Glutamatergic neuron (in vitro differentiated cells): ENCODE measurements around the gene GRK6. TPM values are rescaled to one million over a fixed set of nuclear protein-coding genes. Genes with fewer than 3 reads are reported as not detected.

Experiments used
- DNase-seq: peaks from one replicate; pipeline ENCODE4 v3.0.0; 2022
- H3K27ac Mint-ChIP-seq: one replicate; pipeline ENCODE4 v1.8.0; 2020; ENCODE audit warnings: mild to moderate bottlenecking, mixed read lengths, inconsistent platforms; ENCODE audit not compliant: unreplicated experiment
- H3K27me3 Mint-ChIP-seq: one replicate; pipeline ENCODE4 v1.8.0; 2020; ENCODE audit warnings: mild to moderate bottlenecking, moderate library complexity, mixed read lengths, inconsistent platforms; ENCODE audit not compliant: unreplicated experiment
- H3K36me3 Mint-ChIP-seq: one replicate; pipeline ENCODE4 v1.8.0; 2020; ENCODE audit warnings: mild to moderate bottlenecking, mixed read lengths, inconsistent platforms; ENCODE audit not compliant: unreplicated experiment
- H3K4me1 Mint-ChIP-seq: one replicate; pipeline ENCODE4 v1.8.0; 2020; ENCODE audit warnings: mild to moderate bottlenecking, low read depth, mixed read lengths, inconsistent platforms; ENCODE audit not compliant: unreplicated experiment
- H3K4me3 Mint-ChIP-seq: one replicate; pipeline ENCODE4 v1.8.0; 2020; ENCODE audit warnings: mild to moderate bottlenecking, mixed read lengths, inconsistent platforms; ENCODE audit not compliant: unreplicated experiment
- H3K9me3 Mint-ChIP-seq: one replicate; pipeline ENCODE4 v1.8.0; 2020; ENCODE audit warnings: mild to moderate bottlenecking, moderate library complexity, mixed read lengths, inconsistent platforms; ENCODE audit not compliant: unreplicated experiment
- CTCF ChIP-seq: fragments of 200-600 bp; sonication (generic); IDR thresholded peaks from one replicate; pipeline ENCODE4 v1.5.0; 2021; ENCODE audit not compliant: partially characterized antibody, unreplicated experiment
- total RNA-seq: library from RNA; stranded (reverse); fragmentation: NEBNext Ultra II Directional; extraction: Animal tissue kit (Norgen Biotek cat#: 25700); gene quantifications from one replicate; pipeline ENCODE4 v1.2.1, GENCODE V29; 2021; ENCODE audit not compliant: unreplicated experiment

Gene GRK6
- total RNA-seq, 1 donor from 2014 or later = 43.9 TPM

- Mint-ChIP-seq H3K4me3 (no peak overlapping the region), H3K36me3 (no peaks in the 10 kb centered on the region), H3K27me3 (peaks cover 39% of the 10 kb centered on the region), H3K27ac (peak overlapping the region; percentile 17), H3K9me3 (peaks cover 37% of the 10 kb centered on the region), H3K4me1 (peaks cover 11% of the 10 kb centered on the region)
- no peak for DNase-seq
- no peak for TF ChIP-seq CTCF
Observed at GRCh38 chr5:177449140-177450061, 22.9 kb downstream of the GRK6 start.

- peaks cover 28% of the 10 kb centered on the region for H3K9me3 Mint-ChIP-seq
- no peak for TF ChIP-seq CTCF
- no peaks in the 10 kb centered on the region for H3K36me3 Mint-ChIP-seq
- peaks cover 33% of the 10 kb centered on the region for H3K27me3 Mint-ChIP-seq
- H3K4me1 Mint-ChIP-seq = peaks cover 3% of the 10 kb centered on the region
- H3K4me3 Mint-ChIP-seq = no peak overlapping the region
- DNase-seq = no peak
- H3K27ac Mint-ChIP-seq = no peak overlapping the region
Observed at GRCh38 chr5:177450667-177451424, 24.4 kb downstream of the GRK6 start.

DNA sequence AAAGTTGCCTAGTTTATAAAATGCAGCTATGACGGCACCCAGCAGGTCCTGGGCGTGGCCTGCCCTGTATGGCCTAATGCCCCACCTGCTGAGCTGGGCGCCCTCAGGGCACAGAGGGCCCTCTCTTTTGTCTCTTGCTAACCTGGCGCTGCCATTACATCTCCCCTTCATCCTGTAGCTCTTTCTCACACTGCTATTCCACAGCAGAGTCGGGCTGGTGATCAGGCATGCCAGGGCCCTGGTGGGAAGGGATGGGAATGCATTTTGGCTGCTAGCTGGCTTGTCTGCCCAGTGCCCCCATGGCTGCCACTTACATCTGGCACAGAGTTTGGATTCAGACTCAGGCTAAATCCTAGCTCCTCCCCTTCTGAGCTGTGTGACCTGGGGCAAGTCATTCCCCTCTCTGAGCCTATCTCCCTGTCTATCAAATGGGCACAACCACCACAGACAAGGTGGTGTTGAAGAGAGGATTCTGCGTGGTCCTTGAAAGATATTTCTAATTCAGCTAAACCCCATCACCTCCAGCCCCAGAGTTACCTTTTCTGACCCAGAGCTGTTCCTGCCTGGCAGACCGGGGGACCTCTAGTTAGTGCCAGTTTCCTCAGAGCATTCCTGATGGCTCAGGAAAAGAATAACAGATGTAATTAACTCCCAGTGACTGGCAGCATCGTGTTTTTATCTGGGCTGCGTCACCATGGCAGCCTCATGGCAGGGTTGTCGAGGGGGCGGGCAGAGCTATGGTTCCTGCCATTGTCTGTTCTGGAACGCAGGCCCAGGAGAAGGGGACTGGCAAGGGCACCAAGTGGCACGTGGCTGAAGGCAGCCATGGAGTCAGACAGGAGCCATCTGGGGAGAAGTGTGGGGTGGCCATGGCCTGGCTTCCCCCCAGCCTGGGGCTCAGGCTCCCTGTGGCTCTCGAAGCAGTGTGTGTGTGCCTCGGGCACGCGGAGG is 26.5 kb downstream of the GRK6 start:
- peaks cover 10% of the 10 kb centered on the region for H3K4me1 Mint-ChIP-seq
- H3K36me3 Mint-ChIP-seq = no peaks in the 10 kb centered on the region
- H3K27ac Mint-ChIP-seq = peak overlapping the region; percentile 85
- H3K9me3 Mint-ChIP-seq = peaks cover 35% of the 10 kb centered on the region
- peak overlapping the region; percentile 38 for H3K4me3 Mint-ChIP-seq
- H3K27me3 Mint-ChIP-seq = peaks cover 38% of the 10 kb centered on the region
- no peak for DNase-seq
- TF ChIP-seq CTCF = no peak

- Mint-ChIP-seq H3K9me3 (peaks cover 31% of the 10 kb centered on the region), H3K27me3 (peaks cover 31% of the 10 kb centered on the region), H3K4me3 (peak overlapping the region; percentile 86), H3K27ac (peak overlapping the region; percentile 62), H3K36me3 (no peaks in the 10 kb centered on the region), H3K4me1 (peaks cover 10% of the 10 kb centered on the region)
- no peak for TF ChIP-seq CTCF
- no peak for DNase-seq
Observed at GRCh38 chr5:177453852-177454396, 27.4 kb downstream of the GRK6 start.
